ENCODE data around the gene KIZ. TPM values are rescaled to one million over a fixed set of nuclear protein-coding genes. Genes with fewer than 3 reads are reported as not detected.
A peak's percentile ranks its signal among the peaks of the same experiment; 100 is the strongest.

Gene KIZ
- total RNA-seq, 2 donors from 2014 or later = 6.3 to 17.1 TPM

DNA sequence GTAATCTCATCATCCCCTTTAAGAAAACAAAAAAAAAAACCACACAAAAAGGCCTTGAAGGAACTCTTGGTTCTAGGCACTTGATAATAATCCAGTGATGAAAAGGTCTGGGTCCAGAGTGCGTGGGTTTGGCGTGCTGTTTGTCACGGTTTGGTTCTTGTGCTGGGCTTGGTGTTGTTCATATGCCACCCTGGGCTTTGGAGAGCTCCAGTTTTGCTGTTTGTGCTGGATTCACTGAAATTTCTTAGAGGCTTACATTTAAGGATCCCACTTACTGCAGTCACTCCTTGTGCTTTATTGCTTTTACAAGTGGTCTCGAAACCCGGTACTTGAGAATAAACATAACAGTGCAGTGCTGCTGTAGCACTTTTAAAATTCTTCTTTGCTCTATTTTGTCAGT is 108.4 kb downstream of the KIZ start:
- Histone ChIP-seq H3K4me3 (no peak overlapping the region), H3K9me3 (no peaks in the 10 kb centered on the region), H3K27me3 (no peaks in the 10 kb centered on the region), H3K9ac (ENCODE audit: low read depth in 2 of 2, low read length in 2 of 2) (no peak overlapping the region), H3K36me3 (no peaks in the 10 kb centered on the region), H3K4me1 (no peaks in the 10 kb centered on the region), H3K27ac (no peak overlapping the region)
- no peak for DNase-seq
- intact Hi-C loops (cut with DNase I) = loop anchor here (2.0 kb wide), 1 partner anchor 270 kb away; no protein-coding TSS in a partner anchor
- TF ChIP-seq, protein P1, sequence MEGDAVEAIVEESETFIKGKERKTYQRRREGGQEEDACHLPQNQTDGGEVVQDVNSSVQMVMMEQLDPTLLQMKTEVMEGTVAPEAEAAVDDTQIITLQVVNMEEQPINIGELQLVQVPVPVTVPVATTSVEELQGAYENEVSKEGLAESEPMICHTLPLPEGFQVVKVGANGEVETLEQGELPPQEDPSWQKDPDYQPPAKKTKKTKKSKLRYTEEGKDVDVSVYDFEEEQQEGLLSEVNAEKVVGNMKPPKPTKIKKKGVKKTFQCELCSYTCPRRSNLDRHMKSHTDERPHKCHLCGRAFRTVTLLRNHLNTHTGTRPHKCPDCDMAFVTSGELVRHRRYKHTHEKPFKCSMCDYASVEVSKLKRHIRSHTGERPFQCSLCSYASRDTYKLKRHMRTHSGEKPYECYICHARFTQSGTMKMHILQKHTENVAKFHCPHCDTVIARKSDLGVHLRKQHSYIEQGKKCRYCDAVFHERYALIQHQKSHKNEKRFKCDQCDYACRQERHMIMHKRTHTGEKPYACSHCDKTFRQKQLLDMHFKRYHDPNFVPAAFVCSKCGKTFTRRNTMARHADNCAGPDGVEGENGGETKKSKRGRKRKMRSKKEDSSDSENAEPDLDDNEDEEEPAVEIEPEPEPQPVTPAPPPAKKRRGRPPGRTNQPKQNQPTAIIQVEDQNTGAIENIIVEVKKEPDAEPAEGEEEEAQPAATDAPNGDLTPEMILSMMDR (IDR thresholded peaks at IDR 0.05) = no peak

DNA sequence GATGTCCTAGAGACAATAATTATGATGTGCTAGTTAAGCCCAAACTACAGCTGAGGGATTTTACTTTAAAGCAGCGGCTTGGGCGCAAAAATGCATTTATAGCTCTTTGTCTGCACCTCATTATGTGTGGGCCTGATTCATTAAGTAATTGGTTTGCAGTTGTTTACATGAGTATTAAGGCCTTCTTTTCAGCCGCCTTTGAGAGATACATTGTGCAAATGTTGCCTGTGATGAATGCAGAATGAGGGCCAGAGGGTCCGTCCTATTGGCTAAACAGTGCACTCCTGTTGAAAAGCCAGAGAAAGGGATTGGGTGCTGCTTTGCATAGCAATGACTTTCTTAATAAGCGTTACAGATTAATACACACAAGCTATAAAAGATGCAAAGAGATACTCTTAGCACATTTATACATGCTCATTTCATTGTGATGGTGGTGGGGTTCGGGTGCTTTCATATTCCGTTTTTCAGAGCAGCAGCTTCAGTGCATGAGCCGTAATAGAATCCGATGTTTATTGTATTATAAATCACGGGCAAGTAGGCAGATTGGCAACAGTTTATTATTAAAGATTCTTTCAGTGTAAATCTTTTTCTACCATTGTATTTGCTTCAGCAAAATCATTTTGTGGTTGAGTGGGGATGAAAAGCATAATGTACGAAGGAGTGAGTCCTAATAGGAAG is 109.1 kb downstream of the KIZ start:
- no peaks in the 10 kb centered on the region for H3K9me3 ChIP-seq
- no peaks in the 10 kb centered on the region for H3K4me1 ChIP-seq
- TF ChIP-seq, protein P1 (IDR thresholded peaks at IDR 0.05) = no peak
- H3K36me3 ChIP-seq = no peaks in the 10 kb centered on the region
- intact Hi-C loops (cut with DNase I) = loop anchor here (2.0 to 5.0 kb wide), 2 partner anchors 270 to 373 kb away; no protein-coding TSS in a partner anchor
- H3K27ac ChIP-seq = no peak overlapping the region
- H3K4me3 ChIP-seq = no peak overlapping the region
- no peaks in the 10 kb centered on the region for H3K27me3 ChIP-seq
- DNase-seq = no peak
- no peak overlapping the region for H3K9ac ChIP-seq (ENCODE audit: low read depth in 2 of 2, low read length in 2 of 2)

DNA sequence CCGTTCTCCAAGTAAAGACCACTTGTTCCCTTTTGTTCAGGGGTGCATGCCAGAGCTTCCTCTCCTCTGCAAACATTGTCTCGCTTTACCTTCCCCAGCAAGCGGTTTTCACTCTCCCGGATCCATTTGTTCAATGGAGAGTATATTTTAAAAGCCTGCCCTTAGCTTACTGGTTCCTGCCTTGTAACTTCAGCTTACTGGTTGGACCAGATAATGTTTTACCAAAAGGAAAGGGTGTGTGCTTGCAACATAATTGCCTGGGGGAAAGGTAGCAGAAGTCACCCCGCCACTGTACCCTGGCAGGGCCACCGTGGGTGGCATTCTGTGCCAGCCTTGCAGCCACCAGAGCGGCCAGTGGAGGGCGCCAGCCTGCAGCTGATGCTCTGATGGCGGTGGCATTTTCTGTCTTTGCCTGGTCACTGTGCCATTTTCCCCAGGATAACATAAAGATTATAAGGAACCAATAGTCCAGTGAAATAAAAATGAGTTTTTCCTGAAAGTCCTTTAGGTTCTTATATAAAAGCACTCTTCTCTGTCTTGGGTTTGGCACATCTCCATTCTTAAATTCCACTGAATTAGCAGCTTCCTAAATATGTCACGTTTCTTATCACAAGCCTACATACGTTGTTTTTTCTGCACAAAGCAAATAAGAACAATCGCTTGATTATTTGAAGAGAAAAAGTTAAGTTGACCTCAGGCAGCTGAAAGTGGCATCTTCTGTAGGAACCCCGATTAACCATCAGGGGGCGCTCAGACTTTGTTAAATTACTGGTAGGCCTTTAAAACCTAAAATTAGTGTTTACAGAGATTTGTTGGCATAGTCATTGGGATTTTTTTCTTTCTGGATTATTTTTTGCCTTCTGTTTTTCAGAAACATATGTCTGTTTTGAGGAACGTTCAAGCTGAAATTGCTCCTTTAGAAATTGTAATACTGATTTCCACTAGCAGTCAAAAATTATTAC is 109.9 kb downstream of the KIZ start:
- H3K9me3 ChIP-seq = no peaks in the 10 kb centered on the region
- no peaks in the 10 kb centered on the region for H3K36me3 ChIP-seq

DNA sequence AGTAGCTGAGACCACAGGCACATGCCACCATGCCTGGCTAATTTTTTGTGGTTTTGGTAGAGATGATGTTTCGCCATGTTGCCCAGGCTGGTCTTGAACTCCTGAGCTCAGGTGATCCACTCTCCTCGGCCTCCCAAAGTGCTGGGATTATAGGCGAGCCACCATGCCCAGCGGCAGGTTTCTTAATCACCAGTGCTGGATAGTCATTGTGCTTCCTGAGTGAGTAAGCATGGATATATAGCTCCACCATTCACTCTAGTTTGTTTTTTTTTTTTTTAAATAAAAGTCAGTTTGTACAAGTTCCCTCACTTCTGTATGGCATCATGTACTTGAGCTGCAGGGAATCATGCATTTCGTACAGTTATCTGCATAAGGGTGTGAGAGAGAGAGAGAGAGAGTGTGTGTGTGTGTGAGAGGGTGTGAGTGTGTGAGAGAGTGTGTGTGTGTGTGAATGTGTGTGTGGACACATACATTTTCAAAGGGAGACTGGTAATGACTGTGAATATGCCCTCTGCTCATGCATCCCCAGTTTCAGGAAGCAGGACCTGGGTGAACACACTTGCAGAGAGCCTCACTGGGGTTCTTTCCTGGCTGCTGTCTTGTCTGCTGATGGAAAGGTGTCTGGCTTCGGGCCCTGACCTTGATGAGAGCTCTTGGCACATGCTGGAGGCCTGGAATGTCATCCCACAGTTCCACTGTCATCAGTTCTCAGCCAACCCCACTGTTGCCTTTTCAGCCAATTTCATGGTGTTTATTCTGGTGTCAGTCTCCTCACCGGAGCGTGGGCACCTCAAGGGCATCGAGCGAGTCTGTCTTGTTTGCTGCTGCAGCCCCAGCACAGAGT is 112.3 kb downstream of the KIZ start:
- no peaks in the 10 kb centered on the region for H3K27me3 ChIP-seq
- no peaks in the 10 kb centered on the region for H3K9me3 ChIP-seq
- no peak overlapping the region for H3K9ac ChIP-seq (ENCODE audit: low read depth in 2 of 2, low read length in 2 of 2)
- TF ChIP-seq, protein P1 (IDR thresholded peaks at IDR 0.05) = no peak
- intact Hi-C loops (cut with DNase I) = loop anchor here (5.0 kb wide), 1 partner anchor 376 kb away; no protein-coding TSS in a partner anchor
- H3K4me1 ChIP-seq = no peaks in the 10 kb centered on the region
- no peak overlapping the region for H3K4me3 ChIP-seq
- H3K27ac ChIP-seq = no peak overlapping the region
- no peaks in the 10 kb centered on the region for H3K36me3 ChIP-seq
- DNase-seq = no peak

More for the DNA sequence above, 109.9 kb downstream of the KIZ start:
- peak; percentile 68 for DNase-seq
- intact Hi-C loops (cut with DNase I) = loop anchor here (2.0 to 5.0 kb wide), 2 partner anchors 269 to 373 kb away; no protein-coding TSS in a partner anchor
- H3K4me1 ChIP-seq = no peaks in the 10 kb centered on the region
- no peak overlapping the region for H3K4me3 ChIP-seq
- no peaks in the 10 kb centered on the region for H3K27me3 ChIP-seq
- H3K9ac ChIP-seq (ENCODE audit: low read depth in 2 of 2, low read length in 2 of 2) = no peak overlapping the region
- no peak overlapping the region for H3K27ac ChIP-seq
- TF ChIP-seq, protein P1 (IDR thresholded peaks at IDR 0.05) = peak; percentile 78
